Activated CD4-positive, alpha-beta T cell treated with anti-CD3 and anti-CD28 coated beads, Interleukin-2, amount 10 ng/mL, durations not matched to agents 7 days and 5 days (primary cell): ENCODE results near the gene POM121. TPM values are rescaled to one million over a fixed set of nuclear protein-coding genes. Genes with fewer than 3 reads are reported as not detected.
"Not testable (repeated sequence)": the region's sequence is repeated elsewhere in the genome, so short reads cannot be mapped to it uniquely, and the experiment has no call there.

Experiments used
- CTCF ChIA-PET: fragments of 350-600 bp; sonication (Branson Sonifier 250); formaldehyde crosslinking; loops from one replicate; lab custom pipeline; 2021; ENCODE audit warnings: antibody characterized with exemption; lab: Charles Lee
- POLR2A ChIA-PET: fragments of 350-600 bp; sonication (Branson Sonifier 250); formaldehyde crosslinking; loops from one replicate; lab custom pipeline; 2021; ENCODE audit warnings: antibody characterized with exemption; lab: Charles Lee
- DNase-seq: peaks from one replicate; pipeline ENCODE4 v3.0.0-alpha.2; 2020
- H3K27ac Mint-ChIP-seq: one replicate; pipeline ENCODE4 v1.8.0; 2021; ENCODE audit warnings: mild to moderate bottlenecking, moderate library complexity, mixed read lengths
- H3K27me3 Mint-ChIP-seq: one replicate; pipeline ENCODE4 v1.8.0; 2021; ENCODE audit warnings: mixed read lengths
- H3K36me3 Mint-ChIP-seq: one replicate; pipeline ENCODE4 v1.8.0; 2021; ENCODE audit warnings: low read depth, mixed read lengths
- H3K4me1 Mint-ChIP-seq: one replicate; pipeline ENCODE4 v1.8.0; 2021; ENCODE audit warnings: mixed read lengths
- H3K4me3 Mint-ChIP-seq: one replicate; pipeline ENCODE4 v1.8.0; 2021; ENCODE audit warnings: mild to moderate bottlenecking, moderate library complexity, mixed read lengths
- H3K9me3 Mint-ChIP-seq: one replicate; pipeline ENCODE4 v1.8.0; 2021; ENCODE audit warnings: mixed read lengths
- total RNA-seq, 2 experiments: library from RNA; stranded (reverse); gene quantifications; one replicate each; pipeline ENCODE4 v1.2.3, GENCODE V29; 2021

POM121 gene
- total RNA-seq, 2 experiments from 2014 or later = 55.0 to 59.6 TPM

- H3K4me1 Mint-ChIP-seq, H3K9me3 Mint-ChIP-seq, H3K36me3 Mint-ChIP-seq, H3K27me3 Mint-ChIP-seq, H3K27ac Mint-ChIP-seq, DNase-seq, H3K4me3 Mint-ChIP-seq, CTCF ChIA-PET, POLR2A ChIA-PET: not testable (repeated sequence)
These were observed 57.2 kb downstream of the POM121 start for GRCh38 chr7:72982084-72982483.

- POLR2A ChIA-PET, CTCF ChIA-PET, DNase-seq: not testable (repeated sequence)
These were observed 65.4 kb downstream of the POM121 start for GRCh38 chr7:72990146-72990913.

GRCh38 chr7:72995484-72995883 lies 70.6 kb downstream of the POM121 start:
- CTCF ChIA-PET, H3K27me3 Mint-ChIP-seq, H3K4me1 Mint-ChIP-seq, H3K9me3 Mint-ChIP-seq, DNase-seq, H3K36me3 Mint-ChIP-seq, H3K4me3 Mint-ChIP-seq, POLR2A ChIA-PET, H3K27ac Mint-ChIP-seq: not testable (repeated sequence)

More at GRCh38 chr7:72990146-72990913, 65.4 kb downstream of the POM121 start:
- H3K4me1 Mint-ChIP-seq, H3K27me3 Mint-ChIP-seq, H3K27ac Mint-ChIP-seq, H3K4me3 Mint-ChIP-seq, H3K9me3 Mint-ChIP-seq, H3K36me3 Mint-ChIP-seq: not testable (repeated sequence)

GRCh38 chr7:72997447-72997846 lies 72.6 kb downstream of the POM121 start:
- H3K4me3 Mint-ChIP-seq, H3K27ac Mint-ChIP-seq, POLR2A ChIA-PET, CTCF ChIA-PET, H3K9me3 Mint-ChIP-seq, H3K4me1 Mint-ChIP-seq, H3K27me3 Mint-ChIP-seq, H3K36me3 Mint-ChIP-seq, DNase-seq: not testable (repeated sequence)

- H3K4me3 Mint-ChIP-seq, CTCF ChIA-PET, H3K9me3 Mint-ChIP-seq, H3K4me1 Mint-ChIP-seq, H3K36me3 Mint-ChIP-seq, H3K27me3 Mint-ChIP-seq, H3K27ac Mint-ChIP-seq, POLR2A ChIA-PET, DNase-seq: not testable (repeated sequence)
These were observed 73.1 kb downstream of the POM121 start for GRCh38 chr7:72997887-72998468.

Other genes starting within 250 kb of the POM121 start
- 1 to 10 TPM; 4.5 to 4.6 TPM for gene TYW1B, start 96.9 kb upstream of the POM121 start, total RNA-seq
- gene TRIM74, start 44.4 kb downstream of the POM121 start, total RNA-seq = 1 to 10 TPM; 1.2 to 1.5 TPM
- not detected for gene SPDYE8, start 104.7 kb downstream of the POM121 start, total RNA-seq
- gene SPDYE11, start 132.8 kb downstream of the POM121 start, total RNA-seq = not detected
- not detected for gene SPDYE9, start 160.9 kb downstream of the POM121 start, total RNA-seq